Body of pancreas (tissue), 4 donors: ENCODE measurements around the gene SEPTIN12.

Experiments
- CTCF ChIP-seq, 7 experiments: fragments of 450-650 bp in 4 of 7; fragments of 200-600 bp in 3 of 7; sonication (generic) in 3 of 7; IDR thresholded peaks; one replicate each; pipeline ENCODE4 v1.5.1; 2016 to 2019; ENCODE audit warnings: antibody characterized with exemption in 7 of 7
- POLR2A ChIP-seq, 3 donors: fragments of 450-650 bp; IDR thresholded peaks; one replicate each; pipeline ENCODE4 v1.6.1; 2016; ENCODE audit warnings: antibody characterized with exemption in 3 of 3, mild to moderate bottlenecking in 2 of 3

GRCh38 chr16:4788489-4788889 lies 344 bp upstream of the SEPTIN12 start:
- TF ChIP-seq POLR2A (IDR thresholded peaks at IDR 0.05) (no peak), CTCF (IDR thresholded peaks at IDR 0.05) (no peak)
